ENCODE measurements around the gene CCR1.

Gene CCR1

GRCh38 chr3:46186471-46187340, 21.4 kb downstream of the CCR1 start:
- no peak overlapping the region for H3K4me3 ChIP-seq (ENCODE audit: low read depth, low read length)

DNA sequence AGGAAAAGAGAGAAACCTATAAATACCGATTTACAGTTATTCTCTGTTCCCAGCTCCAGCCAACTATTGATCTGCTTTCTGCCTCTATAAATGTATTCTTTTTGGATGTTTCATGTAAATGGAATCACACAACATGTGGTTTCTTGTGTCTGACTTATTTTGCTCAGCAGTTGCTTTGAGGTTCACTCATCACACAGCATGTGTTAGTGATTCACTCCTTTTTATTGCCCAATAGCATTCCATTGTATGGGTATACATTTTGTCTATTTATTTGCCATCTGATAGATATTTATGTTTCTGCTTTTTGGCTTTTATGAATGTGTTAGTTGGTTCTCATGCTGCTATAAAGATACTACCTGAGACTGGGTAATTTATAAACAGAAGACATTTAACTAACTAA, 23.6 kb downstream of the CCR1 start:
- H3K4me3 ChIP-seq (ENCODE audit: low read depth, low read length) = no peak overlapping the region
- peak; percentile 64 for DNase-seq (ENCODE audit: low read depth)
- no peak; the same call in 1 of the 2 replicates for TF ChIP-seq MYC (IDR thresholded peaks at IDR 0.05; ENCODE audit: low read depth, low read length)
- TF ChIP-seq MAX (IDR thresholded peaks at IDR 0.05; ENCODE audit: low read depth, low read length) = 0 out of 2 replicates have a peak, but pooled peaks have one; percentile 14
- TF ChIP-seq, protein P1, sequence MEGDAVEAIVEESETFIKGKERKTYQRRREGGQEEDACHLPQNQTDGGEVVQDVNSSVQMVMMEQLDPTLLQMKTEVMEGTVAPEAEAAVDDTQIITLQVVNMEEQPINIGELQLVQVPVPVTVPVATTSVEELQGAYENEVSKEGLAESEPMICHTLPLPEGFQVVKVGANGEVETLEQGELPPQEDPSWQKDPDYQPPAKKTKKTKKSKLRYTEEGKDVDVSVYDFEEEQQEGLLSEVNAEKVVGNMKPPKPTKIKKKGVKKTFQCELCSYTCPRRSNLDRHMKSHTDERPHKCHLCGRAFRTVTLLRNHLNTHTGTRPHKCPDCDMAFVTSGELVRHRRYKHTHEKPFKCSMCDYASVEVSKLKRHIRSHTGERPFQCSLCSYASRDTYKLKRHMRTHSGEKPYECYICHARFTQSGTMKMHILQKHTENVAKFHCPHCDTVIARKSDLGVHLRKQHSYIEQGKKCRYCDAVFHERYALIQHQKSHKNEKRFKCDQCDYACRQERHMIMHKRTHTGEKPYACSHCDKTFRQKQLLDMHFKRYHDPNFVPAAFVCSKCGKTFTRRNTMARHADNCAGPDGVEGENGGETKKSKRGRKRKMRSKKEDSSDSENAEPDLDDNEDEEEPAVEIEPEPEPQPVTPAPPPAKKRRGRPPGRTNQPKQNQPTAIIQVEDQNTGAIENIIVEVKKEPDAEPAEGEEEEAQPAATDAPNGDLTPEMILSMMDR (IDR thresholded peaks at IDR 0.05; ENCODE audit: low read depth, low read length) = no peak
- TF ChIP-seq POLR2A (IDR thresholded peaks at IDR 0.05; ENCODE audit: extremely low read depth, insufficient read length) = no peak

More at GRCh38 chr3:46186471-46187340, 21.4 kb downstream of the CCR1 start:
- peak; percentile 75 for DNase-seq (ENCODE audit: low read depth)
- no peak for TF ChIP-seq MYC (IDR thresholded peaks at IDR 0.05; ENCODE audit: low read depth, low read length)
- no peak for TF ChIP-seq POLR2A (IDR thresholded peaks at IDR 0.05; ENCODE audit: extremely low read depth, insufficient read length)
- no peak for TF ChIP-seq MAX (IDR thresholded peaks at IDR 0.05; ENCODE audit: low read depth, low read length)
- TF ChIP-seq, protein P1 (IDR thresholded peaks at IDR 0.05; ENCODE audit: low read depth, low read length) = no peak

DNA sequence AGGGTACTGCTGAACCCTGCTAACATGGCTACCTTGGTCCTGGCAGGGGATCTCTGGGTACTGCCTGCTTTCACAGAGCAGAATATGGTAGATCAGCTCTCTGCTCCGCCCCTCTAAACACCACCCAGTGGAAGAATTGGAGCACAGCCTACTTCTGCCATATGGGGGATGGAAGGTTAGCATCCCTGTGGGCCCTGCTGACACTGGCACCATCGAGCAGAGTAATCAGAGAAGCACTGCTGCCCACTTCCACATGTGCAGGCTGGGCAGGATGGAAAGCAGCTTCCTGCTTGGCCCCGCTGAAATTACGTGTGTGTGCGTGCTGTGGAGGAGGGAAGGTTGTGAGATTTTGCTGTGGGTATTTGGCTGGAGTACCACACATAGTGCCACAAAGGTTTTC, 24.8 kb downstream of the CCR1 start:
- no peak for TF ChIP-seq POLR2A (IDR thresholded peaks at IDR 0.05; ENCODE audit: extremely low read depth, insufficient read length)
- TF ChIP-seq, protein P1 (IDR thresholded peaks at IDR 0.05; ENCODE audit: low read depth, low read length) = peak; percentile 12
- DNase-seq (ENCODE audit: low read depth) = peak; percentile 33
- H3K4me3 ChIP-seq (ENCODE audit: low read depth, low read length) = no peak overlapping the region

DNA sequence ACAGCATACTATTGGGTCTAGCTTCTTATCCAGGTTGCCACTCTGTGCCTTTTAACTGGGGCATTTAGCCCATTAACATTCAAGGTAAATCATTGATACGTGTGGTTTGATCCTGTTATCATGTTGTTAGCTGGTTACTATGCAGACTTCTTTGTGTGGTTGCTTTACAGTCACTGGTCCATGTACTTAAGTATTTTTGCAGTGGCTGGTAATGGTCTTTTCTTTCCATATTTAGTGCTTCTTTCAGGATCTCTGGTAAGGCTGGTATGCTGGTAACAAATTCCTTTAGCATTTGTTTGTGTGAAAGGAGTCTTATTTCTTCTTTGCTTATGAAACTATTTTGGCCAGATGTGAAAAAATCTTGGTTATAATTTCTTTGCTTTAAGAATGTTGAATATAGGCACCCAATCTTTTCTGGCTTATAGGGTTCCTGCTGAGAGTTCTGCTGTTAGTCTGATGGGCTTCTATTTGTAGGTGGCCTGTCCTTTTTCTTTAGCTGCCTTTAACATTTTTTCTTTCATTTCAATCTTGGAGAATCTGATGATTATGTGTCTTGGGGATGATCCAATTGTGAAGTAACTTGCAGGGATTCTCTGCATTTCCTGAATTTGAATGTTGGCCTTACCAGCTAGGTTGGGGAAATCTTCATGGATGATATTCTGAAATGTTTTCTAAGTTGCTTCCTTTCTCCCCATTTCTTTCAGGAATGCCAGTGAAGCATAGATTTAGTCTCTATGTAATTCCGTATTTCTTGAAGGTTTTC, 39.3 kb downstream of the CCR1 start:
- TF ChIP-seq POLR2A (IDR thresholded peaks at IDR 0.05; ENCODE audit: extremely low read depth, insufficient read length) (no peak), MYC (IDR thresholded peaks at IDR 0.05; ENCODE audit: low read depth, low read length) (no peak), MAX (IDR thresholded peaks at IDR 0.05; ENCODE audit: low read depth, low read length) (no peak)
- TF ChIP-seq, protein P1 (IDR thresholded peaks at IDR 0.05; ENCODE audit: low read depth, low read length) = no peak

GRCh38 chr3:46163556-46164041, 44.5 kb downstream of the CCR1 start:
- H3K4me3 ChIP-seq (ENCODE audit: low read depth, low read length) = no peak overlapping the region
- no peak for TF ChIP-seq MYC (IDR thresholded peaks at IDR 0.05; ENCODE audit: low read depth, low read length)
- TF ChIP-seq MAX (IDR thresholded peaks at IDR 0.05; ENCODE audit: low read depth, low read length) = no peak
- TF ChIP-seq, protein P1 (IDR thresholded peaks at IDR 0.05; ENCODE audit: low read depth, low read length) = no peak
- no peak for TF ChIP-seq POLR2A (IDR thresholded peaks at IDR 0.05; ENCODE audit: extremely low read depth, insufficient read length)
- DNase-seq (ENCODE audit: low read depth) = no peak

More for the DNA sequence above, 39.3 kb downstream of the CCR1 start:
- DNase-seq (ENCODE audit: low read depth) = no peak
- H3K4me3 ChIP-seq (ENCODE audit: low read depth, low read length) = no peak overlapping the region
